A549 (cell line): ENCODE results near the gene EIF5.

Experiments used
- CHD2 ChIP-seq: fragments of 150-350 bp; IDR thresholded peaks from 2 replicates; pipeline ENCODE4 v1.6.1; 2014; ENCODE audit warnings: low read length; ENCODE audit not compliant: partially characterized antibody
- CTCF ChIP-seq: fragments of >200 bp; sonication (Bioruptor Twin); formaldehyde crosslinking; IDR thresholded peaks from 3 replicates; pipeline ENCODE4 v1.5.1; 2016
- POLR2A ChIP-seq: IDR thresholded peaks from 2 replicates; pipeline ENCODE4 v1.6.1; 2012; ENCODE audit warnings: mild to moderate bottlenecking, low read length
- RFX5 ChIP-seq: fragments of 450-650 bp; IDR thresholded peaks from 2 replicates; pipeline ENCODE4 v1.7.1; 2014; ENCODE audit warnings: antibody characterized with exemption, mild to moderate bottlenecking, moderate library complexity
- SREBF2 ChIP-seq: fragments of 450-650 bp; IDR thresholded peaks from 2 replicates; pipeline ENCODE4 v1.6.1; 2014; ENCODE audit warnings: mild to moderate bottlenecking, moderate library complexity
- TFCP2L1 ChIP-seq: fragments of 250-450 bp; sonication (Bioruptor Pico); IDR thresholded peaks from 2 replicates; pipeline ENCODE4 v1.5.0; 2021; ENCODE audit warnings: mild to moderate bottlenecking
- ZFP36 ChIP-seq: fragments of 450-650 bp; IDR thresholded peaks from 2 replicates; pipeline ENCODE4 v1.6.1; 2014; ENCODE audit warnings: borderline replicate concordance; ENCODE audit not compliant: partially characterized antibody
- TF ChIP-seq, protein P1 (sequence below): fragments of 450-650 bp; IDR thresholded peaks from 2 replicates; pipeline ENCODE4 v1.6.1; 2014; ENCODE audit warnings: antibody characterized with exemption

DNA sequence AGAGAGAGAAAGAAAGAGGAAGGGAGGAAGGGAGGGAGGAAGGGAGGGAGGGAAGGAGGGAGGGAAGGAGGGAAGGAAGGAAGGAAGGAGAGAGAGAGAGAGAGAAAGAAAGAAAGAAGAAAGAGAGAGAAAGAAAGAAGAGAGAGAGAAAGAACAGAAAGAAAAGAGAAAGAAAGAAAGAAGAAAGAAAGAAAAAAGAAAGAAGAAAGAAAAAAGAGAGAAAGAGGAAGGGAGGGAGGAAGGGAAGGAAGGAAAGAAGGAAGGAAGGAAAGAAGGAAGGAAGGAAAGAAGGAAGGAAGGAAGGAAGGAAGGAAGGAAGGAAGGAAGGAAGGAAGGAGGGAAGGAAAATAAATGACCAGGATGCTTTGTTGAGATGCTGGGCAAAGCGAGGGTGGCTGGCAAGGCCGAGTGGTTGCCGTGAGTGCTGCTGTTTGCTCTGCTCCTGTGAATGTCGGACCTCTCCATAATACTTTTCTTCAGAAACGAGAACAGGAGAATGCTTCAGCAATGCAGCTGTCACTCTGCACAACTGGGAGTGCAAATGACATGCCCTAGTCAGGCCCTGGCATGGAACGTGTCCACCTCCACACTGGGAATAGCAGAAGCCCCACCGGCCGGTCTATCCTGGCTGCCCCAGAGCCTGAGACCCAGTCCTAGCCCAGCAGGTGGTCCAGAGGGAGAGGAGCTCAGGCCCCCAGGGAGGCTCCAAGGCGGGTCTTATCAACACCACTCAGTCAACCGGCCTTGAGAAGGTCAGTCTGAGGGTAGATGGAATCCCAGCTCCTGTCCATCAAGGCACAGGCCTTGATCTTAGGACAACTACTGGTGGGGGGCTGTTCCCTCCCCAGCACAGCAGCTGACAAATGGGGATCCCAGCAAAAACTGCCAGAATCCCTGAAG is 25.1 kb upstream of the EIF5 start:
- TF ChIP-seq POLR2A (no peak), CTCF (no peak), TFCP2L1 (no peak), RFX5 (no peak), SREBF2 (no peak), ZFP36 (no peak), CHD2 (no peak)
- TF ChIP-seq, protein P1, sequence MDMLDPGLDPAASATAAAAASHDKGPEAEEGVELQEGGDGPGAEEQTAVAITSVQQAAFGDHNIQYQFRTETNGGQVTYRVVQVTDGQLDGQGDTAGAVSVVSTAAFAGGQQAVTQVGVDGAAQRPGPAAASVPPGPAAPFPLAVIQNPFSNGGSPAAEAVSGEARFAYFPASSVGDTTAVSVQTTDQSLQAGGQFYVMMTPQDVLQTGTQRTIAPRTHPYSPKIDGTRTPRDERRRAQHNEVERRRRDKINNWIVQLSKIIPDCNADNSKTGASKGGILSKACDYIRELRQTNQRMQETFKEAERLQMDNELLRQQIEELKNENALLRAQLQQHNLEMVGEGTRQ, result no peak
